H1 (cell line): ENCODE results near the gene MYO1D. TPM values are rescaled to one million over a fixed set of nuclear protein-coding genes. Genes with fewer than 3 reads are reported as not detected.

Experiments used
- CBX5 ChIP-seq: fragments of 300-800, 300-1000 bp; sonication (generic); IDR thresholded peaks from 2 replicates; pipeline ENCODE4 v1.7.1; 2016; ENCODE audit warnings: antibody characterized with exemption, low read length, low read depth
- EP300 ChIP-seq, 2 experiments: IDR thresholded peaks; 1 replicate in 1 of 2; 2 replicates in 1 of 2; pipeline ENCODE4 v1.6.1; 2011 to 2012; ENCODE audit warnings: low read depth in 2 of 2, low read length in 2 of 2, mild to moderate bottlenecking in 2 of 2, borderline replicate concordance in 1 of 2, inconsistent platforms in 1 of 2, moderate library complexity in 1 of 2
- GABPA ChIP-seq: IDR thresholded peaks from 2 replicates; pipeline ENCODE4 v1.6.1; 2011; ENCODE audit warnings: mild to moderate bottlenecking, low read length, moderate library complexity, borderline replicate concordance; ENCODE audit not compliant: insufficient read depth
- JUN ChIP-seq: IDR thresholded peaks from 2 replicates; pipeline ENCODE4 v1.6.1; 2011; ENCODE audit warnings: low read depth, mild to moderate bottlenecking, improper control_type of control experiment, low read length
- JUND ChIP-seq: IDR thresholded peaks from 2 replicates; pipeline ENCODE4 v1.6.1; 2011; ENCODE audit warnings: mild to moderate bottlenecking, improper control_type of control experiment, low read length
- polyA plus RNA-seq, 7 experiments: library from polyadenylated mRNA; depleted of rRNA in 3 of 7; stranded (reverse) in 5 of 7; unstranded in 2 of 7; fragments of >200 nt in 5 of 7; fragments of 200-250 nt in 2 of 7; gene quantifications; 1 replicate in 5 of 7; 2 replicates in 1 of 7; 4 replicates in 1 of 7; pipeline versions ENCODE4 v1.2.1 to v1.2.3, GENCODE V29; 2011 to 2013; ENCODE audit warnings: missing spikeins in 2 of 7, mixed read lengths in 2 of 7
- total RNA-seq: library from RNA; stranded (reverse); fragmentation: NEBNext Ultra II Directional; extraction: Animal tissue kit (Norgen Biotek cat#: 25700); gene quantifications from 2 replicates; pipeline ENCODE4 v1.2.1, GENCODE V29; 2021

The MYO1D gene
- total and polyA plus RNA-seq, 2 of the 8 experiments (the other 6 are each of a cell fraction or from before 2014, with no cell fraction given): 6.5 to 25.4 TPM

- TF ChIP-seq GABPA: no peak
- TF ChIP-seq JUN: no peak
- TF ChIP-seq JUND: no peak
- no peak for TF ChIP-seq CBX5
- TF ChIP-seq EP300 (IDR thresholded peaks at IDR 0.05; ENCODE audit: borderline replicate concordance in 1 of 2, low read depth in 2 of 2, low read length in 2 of 2): no peak
These were observed 36.7 kb upstream of the MYO1D start (continued) for GRCh38 chr17:32913593-32913992.
